ENCODE data around the gene CD22. TPM values are rescaled to one million over a fixed set of nuclear protein-coding genes. Genes with fewer than 3 reads are reported as not detected.

Gene CD22
- total and polyA plus RNA-seq, 10 of the 15 experiments (the other 5 are each of a cell fraction or from before 2014, with no cell fraction given) = 23.0 to 344 (median 181) TPM

GRCh38 chr19:35329323-35329722 lies 336 bp downstream of the CD22 start:
- peaks cover 51% of the 10 kb centered on the region for H3K79me2 ChIP-seq (ENCODE audit: control insufficient read depth, insufficient read depth, low read length)
- DNase-seq (ENCODE audit: low read depth, low spot score) = no peak
- CTCF ChIA-PET = interaction anchor here (0.7 to 6.5 kb wide), 3 partner anchors 10 to 136 kb away, joined by 3 to 35 read pairs (median 3); no protein-coding TSS in a partner anchor
- RAD21 ChIA-PET (ENCODE audit: unreplicated experiment) = interaction anchor here (1.3 to 9.4 kb wide), 4 partner anchors 9 to 33 kb away, joined by 3 to 127 read pairs (median 29); partner anchors contain the start of gene FFAR1
- no peak for FAIRE-seq
- no peaks in the 10 kb centered on the region for H4K20me1 ChIP-seq (ENCODE audit: control insufficient read depth, insufficient read depth)
- TSS peak; percentile 76 for BruUV-seq (replicated peaks)
- H3K4me1 ChIP-seq (ENCODE audit: control insufficient read depth, insufficient read depth, low read length) = peaks cover 34% of the 10 kb centered on the region
- SMC1A ChIA-PET (ENCODE audit: uncharacterized antibody, unreplicated experiment) = interaction anchor here (1.0 to 9.8 kb wide), 8 partner anchors 10 to 137 kb away, joined by 3 to 152 read pairs (median 5); partner anchors contain the start of gene FFAR1
- H3K9me3 ChIP-seq (replicated peaks; ENCODE audit: control insufficient read depth, insufficient read depth, low read length) = no peaks in the 10 kb centered on the region
- in situ Hi-C loops (cut with MboI) (no loop called here), intact Hi-C loops (cut with micrococcal nuclease; ENCODE audit: unreplicated experiment) (no loop called here)
- H3K4me3 ChIP-seq = peak overlapping the region; percentile 92
- H3K9ac ChIP-seq (ENCODE audit: control insufficient read depth, insufficient read depth, low read length) = peak overlapping the region; percentile 82
- peak; percentile 6 for ATAC-seq
- H3K36me3 ChIP-seq (ENCODE audit: control insufficient read depth in 2 of 2, insufficient read depth in 2 of 2, low read length in 1 of 2) = peaks cover 0 to 4% of the 10 kb centered on the region in 2 experiments; a peak in 1 of 4 replicates
- H3K27me3 ChIP-seq (replicated peaks in 1 of 2; ENCODE audit: control insufficient read depth in 2 of 2, insufficient read depth in 2 of 2, low read length in 1 of 2) = no peaks in the 10 kb centered on the region
- no peak overlapping the region for H2AFZ ChIP-seq (ENCODE audit: control insufficient read depth, low read depth, low read length)
- H3K27ac ChIP-seq (ENCODE audit: control insufficient read depth, insufficient read depth) = peak overlapping the region; percentile 93
- POLR2A ChIA-PET = interaction anchor here (1.2 to 7.2 kb wide), 6 partner anchors 9 to 180 kb away, joined by 3 to 135 read pairs (median 5); partner anchors contain the start of gene FFAR1
- H3K4me2 ChIP-seq (ENCODE audit: control insufficient read depth, insufficient read depth) = peak overlapping the region; percentile 96; the same call in 1 of the 2 replicates
- WGBS (ENCODE audit: insufficient coverage, insufficient replicate concordance, low lambda C conversion rate, missing lambda C conversion rate) = 1% methylated on average over 4 of the region's 4 CpGs
- peak; percentile 25; the same call in 1 of the 2 replicates for TF ChIP-seq BACH1 (IDR thresholded peaks at IDR 0.05; ENCODE audit: borderline replicate concordance)
- no peak for TF ChIP-seq IKZF1 (conservative IDR thresholded peaks at IDR 0.05)
- no peak for TF ChIP-seq SIN3A (IDR thresholded peaks at IDR 0.05; ENCODE audit: low read depth, low read length)
- no peak for TF ChIP-seq ZNF207 (IDR thresholded peaks at IDR 0.05; ENCODE audit: borderline replicate concordance)
- TF ChIP-seq KDM1A (IDR thresholded peaks at IDR 0.05; ENCODE audit: borderline replicate concordance) = no peak
- TF ChIP-seq SP1 (IDR thresholded peaks at IDR 0.05; ENCODE audit: low read depth, low read length) = no peak
- 0 out of 2 replicates have a peak, but pooled peaks have one; percentile 10 for TF ChIP-seq POLR2AphosphoS5 (IDR thresholded peaks at IDR 0.05; ENCODE audit: low read length)
- TF ChIP-seq TARDBP (IDR thresholded peaks at IDR 0.05; ENCODE audit: borderline replicate concordance) = no peak
- TF ChIP-seq HSF1 (IDR thresholded peaks at IDR 0.05; ENCODE audit: low read depth, low read length) = no peak
- TF ChIP-seq IRF3 (IDR thresholded peaks at IDR 0.05) = no peak
- no peak for TF ChIP-seq FOXK2 (IDR thresholded peaks at IDR 0.05)
- TF ChIP-seq TCF12 (IDR thresholded peaks at IDR 0.05; ENCODE audit: low read depth, low read length) = no peak
- TF ChIP-seq JUNB (IDR thresholded peaks at IDR 0.05) = no peak
- no peak for TF ChIP-seq SIX5 (IDR thresholded peaks at IDR 0.05; ENCODE audit: low read depth, low read length, severe bottlenecking)
- TF ChIP-seq SMC3 (IDR thresholded peaks at IDR 0.05; ENCODE audit: borderline replicate concordance, low read length) = no peak
- no peak for TF ChIP-seq PBX3 (IDR thresholded peaks at IDR 0.05; ENCODE audit: insufficient replicate concordance, low read depth, low read length)
- no peak for TF ChIP-seq PAX8 (IDR thresholded peaks at IDR 0.05)
- TF ChIP-seq RFX5 (IDR thresholded peaks at IDR 0.05; ENCODE audit: low read depth, low read length) = no peak
- TF ChIP-seq ZNF687 (IDR thresholded peaks at IDR 0.05) = no peak
